Fibroblast of skin of right quadriceps (primary cell): Measurements from ENCODE around the gene ZNF26.
"Not testable (repeated sequence)": the region's sequence is repeated elsewhere in the genome, so short reads cannot be mapped to it uniquely, and the experiment has no call there.

Source experiments
- DNase-seq: peaks from one replicate; pipeline ENCODE4 v3.0.0-alpha.2; 2013

Gene ZNF26

DNA sequence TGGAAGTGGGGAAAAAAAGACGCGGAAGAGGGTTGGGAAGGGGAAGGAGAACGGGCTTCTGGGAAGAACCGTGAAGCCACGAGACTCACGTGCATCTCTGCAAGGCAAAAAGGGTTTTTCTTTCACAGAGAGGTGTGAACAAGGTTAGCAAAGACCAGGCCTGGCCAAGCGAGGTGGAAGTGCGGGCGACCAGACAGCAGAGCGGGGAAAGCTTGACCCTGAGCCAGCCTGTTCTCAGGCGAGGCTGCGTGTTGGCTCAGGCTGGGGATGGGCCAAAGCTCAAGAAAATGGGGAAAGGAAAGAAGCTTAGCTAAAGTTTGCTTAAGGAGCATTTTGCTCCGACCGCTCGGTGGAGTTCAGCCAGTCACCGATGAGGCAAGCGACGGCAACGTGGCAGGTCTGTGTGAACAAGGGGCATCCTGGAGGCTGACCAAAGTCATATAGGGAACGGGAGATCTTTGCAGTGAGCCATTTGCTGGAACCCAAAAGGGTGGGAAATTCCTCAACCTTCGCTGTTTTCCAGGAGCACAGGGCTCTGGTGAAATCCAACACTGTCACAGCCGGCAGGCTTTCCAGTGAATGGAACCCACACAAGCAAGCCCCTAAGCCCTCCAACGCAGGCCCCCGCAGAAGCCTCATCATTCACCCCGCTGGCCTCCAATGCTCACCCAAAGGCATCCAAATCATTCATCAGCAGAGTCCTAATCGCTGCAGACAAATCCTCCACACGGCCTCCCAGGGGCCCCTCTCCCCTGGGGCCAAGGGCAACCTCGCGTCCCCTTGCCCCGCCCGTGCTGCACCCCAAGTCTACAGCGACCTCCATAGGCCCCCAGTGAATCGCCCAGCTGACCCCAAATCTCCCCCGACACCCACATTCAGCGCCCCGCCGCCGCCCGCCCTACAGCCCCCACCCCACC lies 30.8 kb upstream of the ZNF26 start:
- DNase-seq: peak; percentile 66

DNA sequence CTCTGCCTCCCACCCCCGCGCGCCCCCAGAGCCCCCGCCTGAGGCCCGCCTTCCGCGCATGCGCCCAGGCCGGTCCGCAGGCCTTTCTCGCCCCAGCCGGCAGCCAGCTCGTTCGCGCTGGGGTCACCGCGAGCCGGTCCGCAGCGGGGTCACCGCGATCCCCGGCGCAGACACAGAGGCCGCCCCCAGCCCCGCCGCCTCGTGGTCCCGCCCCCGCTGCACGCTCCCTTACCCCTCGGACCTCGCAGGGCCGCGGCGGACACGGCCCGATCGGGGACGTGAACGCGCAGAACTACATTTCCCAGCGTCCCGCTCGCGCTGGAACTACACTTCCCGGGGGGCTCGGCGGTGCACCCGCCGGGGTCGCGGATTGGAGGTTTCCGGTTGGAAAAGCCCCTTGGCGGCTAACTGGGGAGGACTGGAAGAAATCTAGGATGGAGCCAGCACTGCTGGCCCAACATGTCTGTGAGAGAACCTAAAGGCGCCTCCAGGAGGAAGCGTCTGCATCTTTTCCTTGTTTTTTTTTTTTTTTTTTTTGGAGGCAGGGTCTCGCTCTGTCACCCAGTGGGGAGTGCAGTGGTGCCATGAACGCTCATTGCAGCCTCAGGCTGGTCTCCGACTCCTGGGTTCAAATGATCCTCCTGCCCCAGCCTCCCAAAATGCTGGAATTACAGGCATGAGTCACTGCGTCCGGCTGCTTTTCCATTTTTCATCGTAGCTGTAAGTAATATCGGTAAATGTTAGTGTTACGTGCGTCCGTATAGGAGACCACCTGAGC lies 30.0 kb upstream of the ZNF26 start, which contains the start of gene ZNF605:
TSS of gene ZNF605 (minus strand) at position 296 of the 778 bp plus-strand sequence. CDS start 10,671 bp downstream, outside the sequence.
- DNase-seq: peak; percentile 89

DNA sequence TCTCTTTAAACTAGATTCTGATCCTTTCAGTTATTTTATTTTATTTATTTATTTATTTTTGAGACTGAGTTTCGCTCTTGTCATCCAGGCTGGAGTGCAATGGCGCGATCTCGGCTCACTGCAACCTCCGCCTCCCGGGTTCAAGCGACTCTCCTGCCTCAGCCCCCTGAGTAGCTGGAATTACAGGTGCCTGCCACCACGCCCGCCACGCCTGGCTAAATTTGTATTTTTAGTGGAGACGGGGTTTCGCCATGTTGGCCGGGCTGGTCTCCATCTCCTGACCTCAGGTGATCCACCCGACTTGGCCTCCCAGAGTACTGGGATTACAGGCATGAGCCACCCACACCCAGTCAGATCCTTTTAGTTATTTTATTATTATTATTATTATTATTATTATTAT lies 24.4 kb upstream of the ZNF26 start:
- not testable (repeated sequence) for DNase-seq

DNA sequence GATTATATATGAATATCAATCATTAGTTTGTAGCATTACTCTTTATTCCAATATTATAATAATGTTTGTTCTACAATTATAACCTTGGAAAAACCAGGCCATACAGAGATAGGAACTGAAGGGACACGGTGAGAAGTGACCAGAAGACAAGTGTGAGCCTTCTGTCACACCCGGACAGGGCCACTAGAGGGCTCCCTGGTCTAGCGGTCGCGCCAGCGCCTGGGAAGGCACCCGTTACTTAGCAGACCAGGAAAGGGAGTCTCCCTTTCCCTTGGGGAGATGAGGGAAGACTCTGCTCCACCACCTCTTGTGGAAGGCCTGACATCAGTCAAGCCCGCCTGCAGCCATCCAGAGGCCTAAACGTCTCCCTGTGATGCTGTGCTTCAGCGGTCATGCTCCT lies 22.2 kb upstream of the ZNF26 start:
- not testable (repeated sequence) for DNase-seq

DNA sequence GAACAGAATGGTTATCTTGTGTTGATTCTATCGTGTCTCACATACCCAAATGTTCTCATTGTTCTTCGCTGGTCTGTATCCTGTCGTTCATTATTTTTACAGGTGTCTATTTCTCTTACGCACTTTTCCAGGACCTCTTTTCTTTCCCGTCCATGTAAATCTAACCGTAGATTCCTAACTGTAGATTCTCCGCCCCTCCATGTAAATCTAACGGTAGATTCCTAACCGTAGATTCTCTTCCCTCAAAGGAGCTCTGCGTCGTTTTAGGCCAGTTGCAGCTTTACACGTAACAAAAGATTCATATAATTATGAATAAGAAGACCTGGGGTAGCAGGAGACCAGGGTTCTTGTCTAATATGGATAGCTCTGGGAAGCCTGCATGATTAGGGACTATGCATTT lies 20.4 kb upstream of the ZNF26 start:
- DNase-seq: no peak

DNA sequence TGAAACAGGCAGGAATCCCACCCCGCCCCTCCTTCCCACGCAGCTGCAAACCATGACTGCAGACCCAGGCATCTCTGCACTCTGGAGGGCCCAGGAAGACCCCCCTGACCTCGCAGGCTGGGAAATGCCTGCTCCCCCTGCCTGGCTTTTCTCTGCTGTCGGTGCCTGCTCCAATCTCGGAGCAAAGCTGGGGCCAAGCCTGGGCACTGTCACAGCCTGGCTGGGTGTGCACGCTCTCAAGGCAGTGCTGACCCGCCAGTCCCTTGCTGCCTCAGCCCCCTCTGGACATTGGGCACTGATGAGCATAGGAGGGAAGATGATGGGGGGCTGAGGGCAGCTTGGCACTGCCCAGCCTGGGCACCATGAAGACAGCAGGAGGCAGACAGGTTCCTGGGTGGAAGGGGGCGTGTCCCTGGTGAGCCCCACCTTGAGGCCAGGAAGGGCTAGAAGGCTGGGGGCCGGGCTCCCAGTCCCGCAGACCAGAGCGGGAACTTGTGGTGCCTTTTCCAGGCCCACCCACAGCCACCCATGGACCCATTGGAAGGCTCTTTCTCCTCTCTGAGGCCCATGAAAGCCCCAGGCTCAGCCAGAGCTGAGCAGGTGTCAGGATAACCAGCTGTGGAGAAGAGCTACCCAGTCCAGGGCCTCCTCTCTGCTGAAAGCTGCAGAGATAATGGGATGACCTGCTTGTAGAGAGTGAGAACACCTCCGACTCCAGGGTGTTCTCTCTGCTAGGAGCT lies 19.3 kb upstream of the ZNF26 start:
- DNase-seq: no peak

DNA sequence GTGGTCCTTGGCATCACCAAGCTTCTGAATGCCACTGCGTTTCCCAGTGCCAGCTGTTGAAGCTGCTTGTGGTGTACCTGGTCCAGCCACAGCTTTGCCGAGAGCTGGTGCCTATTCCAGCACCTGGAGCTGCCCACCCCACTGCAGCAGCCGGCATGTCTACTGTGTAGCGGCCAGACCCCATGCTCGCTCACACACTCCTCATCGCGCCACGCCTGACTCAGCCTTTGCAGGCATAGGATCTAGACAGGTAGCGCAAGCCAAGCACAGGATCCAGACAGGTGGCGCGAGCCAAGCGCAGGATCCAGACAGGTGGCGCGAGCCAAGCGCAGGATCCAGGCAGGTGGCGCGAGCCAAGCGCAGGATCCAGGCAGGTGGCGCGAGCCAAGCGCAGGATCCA lies 18.4 kb upstream of the ZNF26 start:
- DNase-seq: no peak

DNA sequence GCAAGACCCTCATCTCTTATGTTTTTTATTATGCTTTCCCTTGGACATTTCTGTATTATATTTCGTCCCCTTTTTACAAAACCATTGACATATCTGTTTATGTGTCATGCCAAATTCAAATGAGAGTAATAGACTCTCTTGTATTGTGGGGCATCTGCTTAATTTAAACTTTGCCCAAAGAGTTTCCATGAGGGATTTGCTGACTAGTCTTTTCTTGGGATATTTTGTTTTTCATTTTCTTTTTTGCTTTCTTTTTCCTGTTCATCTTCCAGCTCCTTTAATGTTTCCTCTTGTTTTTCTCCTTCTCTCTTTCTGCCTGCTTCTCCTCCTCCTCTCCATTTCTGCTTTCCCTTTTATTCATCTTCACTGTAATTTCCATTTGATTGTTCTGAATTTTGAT lies 13.8 kb upstream of the ZNF26 start:
- no peak for DNase-seq

DNA sequence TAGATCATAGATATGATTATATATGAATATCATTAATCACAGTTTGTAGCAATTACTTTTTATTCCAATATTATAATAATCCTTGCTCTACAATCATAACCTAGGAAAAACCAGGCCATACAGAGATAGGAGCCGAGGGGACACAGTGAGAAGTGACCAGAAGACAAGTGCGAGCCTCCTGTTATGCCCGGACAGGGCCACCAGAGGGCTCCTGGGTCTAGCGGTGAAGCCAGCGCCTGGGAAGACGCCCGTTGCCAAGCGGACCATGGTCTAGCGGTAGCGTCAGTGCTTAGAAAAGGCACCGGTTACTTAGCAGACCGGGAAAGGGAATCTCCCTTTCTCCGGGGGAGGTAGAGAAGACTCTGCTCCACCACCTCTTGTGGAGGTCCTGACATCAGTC lies 9.3 kb upstream of the ZNF26 start:
- not testable (repeated sequence) for DNase-seq

DNA sequence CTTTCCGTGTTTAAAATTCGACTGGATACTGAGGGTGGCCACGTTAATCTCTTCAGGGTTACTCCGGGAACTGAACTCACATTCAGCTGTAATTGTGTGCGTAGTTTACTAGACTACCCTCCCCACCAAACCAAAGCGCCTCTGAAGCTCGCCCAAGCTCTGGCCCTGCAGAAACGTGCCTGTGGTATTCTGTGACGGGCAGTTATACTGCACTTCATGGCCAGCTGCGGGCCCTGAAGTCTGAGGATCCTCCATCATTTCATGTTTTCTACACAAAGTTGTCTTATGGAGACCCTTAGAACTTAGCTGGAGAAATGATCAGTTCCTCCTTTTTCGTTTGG lies 688 bp downstream of the ZNF26 start:
- DNase-seq: no peak

DNA sequence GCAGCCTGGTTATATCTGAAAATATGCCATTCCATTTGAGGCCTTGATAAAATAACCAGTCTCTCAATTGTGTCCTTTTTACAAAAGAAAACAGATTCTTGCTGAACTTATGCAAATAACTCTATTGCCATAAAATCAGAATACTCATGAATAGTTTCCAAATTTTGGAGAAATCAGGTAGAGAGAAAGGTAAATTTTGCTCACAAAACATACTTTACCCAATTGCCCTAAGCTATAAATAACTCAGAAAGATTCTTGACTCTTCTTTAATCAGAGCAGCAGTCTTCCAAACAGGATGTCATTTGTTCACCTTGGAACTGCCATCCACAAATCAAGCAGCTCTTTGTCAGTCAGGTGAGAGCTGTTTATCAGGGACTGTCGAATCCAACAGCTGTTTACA lies 12.6 kb downstream of the ZNF26 start:
- no peak for DNase-seq

DNA sequence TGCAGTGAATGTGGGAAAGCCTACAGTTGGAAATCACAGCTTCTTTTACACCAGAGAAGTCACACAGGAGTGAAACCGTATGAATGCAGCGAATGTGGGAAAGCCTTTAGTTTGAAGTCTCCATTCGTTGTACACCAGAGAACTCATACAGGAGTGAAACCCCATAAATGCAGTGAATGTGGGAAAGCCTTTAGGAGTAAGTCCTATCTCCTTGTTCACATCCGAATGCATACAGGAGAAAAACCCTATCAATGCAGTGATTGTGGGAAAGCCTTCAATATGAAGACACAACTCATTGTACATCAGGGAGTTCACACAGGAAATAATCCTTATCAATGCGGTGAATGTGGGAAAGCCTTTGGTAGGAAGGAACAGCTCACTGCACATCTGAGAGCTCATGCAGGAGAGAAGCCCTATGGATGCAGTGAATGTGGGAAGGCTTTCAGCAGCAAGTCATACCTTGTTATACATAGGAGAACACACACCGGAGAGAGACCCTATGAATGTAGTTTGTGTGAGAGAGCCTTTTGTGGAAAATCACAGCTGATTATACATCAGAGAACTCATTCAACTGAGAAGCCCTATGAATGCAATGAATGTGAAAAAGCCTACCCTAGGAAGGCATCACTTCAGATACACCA lies 24.6 kb downstream of the ZNF26 start:
- DNase-seq: no peak

DNA sequence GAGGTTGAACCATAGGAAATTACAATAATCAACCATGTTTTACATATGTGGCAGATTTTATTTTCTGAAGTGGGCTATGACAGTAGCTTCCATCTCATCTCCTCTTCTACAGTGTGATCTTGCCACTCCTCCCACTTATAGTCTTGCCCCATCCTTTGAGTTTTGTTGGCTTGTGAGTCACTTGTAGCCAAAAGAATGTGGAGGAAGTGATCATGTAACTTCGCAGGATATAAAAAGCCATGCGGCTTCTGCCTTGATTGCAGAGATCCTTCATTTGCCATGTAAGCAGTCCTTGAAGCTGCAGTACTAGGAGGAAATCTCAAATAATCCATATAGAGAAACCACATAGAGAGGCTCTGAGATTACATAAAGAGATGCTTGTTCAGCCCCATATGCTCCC lies 37.4 kb downstream of the ZNF26 start:
- DNase-seq: no peak

DNA sequence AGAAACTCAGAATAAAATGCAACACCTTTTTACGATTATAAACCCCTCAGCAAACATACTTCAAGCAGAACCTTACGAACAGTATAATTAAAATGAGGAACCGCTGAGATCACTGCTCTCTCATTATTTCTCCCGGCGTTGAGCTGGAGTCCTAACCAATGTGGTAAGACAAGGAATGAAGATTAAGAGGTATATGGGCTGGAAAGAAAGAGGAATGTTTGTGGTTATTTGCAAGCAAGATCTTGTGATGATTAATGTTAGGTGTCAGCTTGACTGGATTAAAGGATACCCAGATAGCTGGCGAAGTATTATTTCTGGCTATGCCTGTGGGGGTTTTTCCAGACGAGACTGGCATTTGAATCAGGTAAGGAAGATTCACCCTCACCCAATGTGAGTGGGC lies 40.8 kb downstream of the ZNF26 start:
- no peak for DNase-seq

DNA sequence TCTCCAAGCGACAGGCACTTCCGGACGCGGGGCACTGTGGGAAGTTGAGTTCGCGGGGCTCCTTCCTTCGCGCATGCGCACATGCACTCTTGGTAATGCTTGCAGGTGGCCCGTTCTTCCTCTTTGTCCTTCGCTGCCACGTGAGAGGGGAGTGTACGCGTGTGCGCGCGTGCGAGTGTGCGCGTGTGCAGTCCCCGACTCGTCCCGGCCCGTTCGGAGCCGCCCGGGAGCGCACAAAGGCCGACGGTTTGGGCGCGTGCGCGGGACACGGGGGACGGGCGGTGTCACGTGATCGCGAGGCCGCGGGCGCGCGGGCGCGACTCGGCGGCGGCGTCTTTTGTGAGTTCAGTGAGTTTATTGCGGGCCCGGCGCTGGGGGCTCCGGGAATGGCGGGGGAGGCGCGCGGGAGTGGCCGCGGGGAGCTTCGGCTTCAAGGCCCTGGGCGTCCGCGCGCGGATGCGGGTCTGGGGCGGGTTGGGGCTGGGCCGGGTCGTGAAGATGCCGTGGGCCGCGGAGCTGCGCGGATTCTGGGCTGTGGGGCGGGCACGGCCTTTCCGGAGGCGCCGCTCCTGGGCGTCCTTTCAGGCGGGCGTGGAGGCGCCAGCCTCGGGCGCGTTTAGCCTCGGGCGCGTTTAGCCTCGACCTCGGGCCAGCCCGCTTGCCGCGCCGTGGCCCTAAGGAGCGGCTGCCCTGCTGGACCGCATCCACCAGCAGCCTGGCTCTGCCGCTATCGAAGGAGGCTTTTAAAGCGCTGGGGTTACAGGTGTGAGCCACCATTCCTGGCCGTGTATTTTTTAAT lies 51.2 kb downstream of the ZNF26 start, which contains the start of gene ZNF84:
TSS of gene ZNF84 (plus strand) at position 303 of the 799 bp plus-strand sequence. CDS start 3,959 bp downstream, outside the sequence.
- peak; percentile 99 for DNase-seq

DNA sequence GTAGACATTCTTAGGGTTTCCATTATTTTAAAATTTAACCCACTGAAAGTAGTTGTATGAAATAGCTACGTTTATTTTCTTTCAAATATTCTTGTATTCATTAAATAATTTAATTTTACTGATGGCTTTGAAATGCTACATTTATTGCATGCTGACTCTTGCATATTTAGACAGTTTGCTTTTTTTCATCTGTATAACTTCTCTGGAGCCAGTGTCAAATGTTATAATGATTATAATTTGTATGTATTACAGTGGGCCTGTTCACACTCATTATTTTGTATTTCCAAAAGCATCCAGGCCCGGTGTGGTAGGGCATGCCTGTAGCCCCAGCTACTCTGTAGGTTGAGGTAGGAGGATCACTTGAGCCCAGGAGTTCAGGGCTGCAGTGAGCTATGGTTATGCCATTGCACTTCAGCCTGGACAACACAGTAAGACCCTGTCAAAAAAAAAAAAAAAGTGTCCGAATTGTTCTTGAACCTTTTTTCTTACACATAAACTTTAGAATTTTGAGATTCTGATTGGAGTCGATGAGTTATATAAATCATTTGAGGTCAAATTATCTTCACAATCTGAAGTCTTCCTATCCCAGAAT lies 52.0 kb downstream of the ZNF26 start:
- DNase-seq: no peak

DNA sequence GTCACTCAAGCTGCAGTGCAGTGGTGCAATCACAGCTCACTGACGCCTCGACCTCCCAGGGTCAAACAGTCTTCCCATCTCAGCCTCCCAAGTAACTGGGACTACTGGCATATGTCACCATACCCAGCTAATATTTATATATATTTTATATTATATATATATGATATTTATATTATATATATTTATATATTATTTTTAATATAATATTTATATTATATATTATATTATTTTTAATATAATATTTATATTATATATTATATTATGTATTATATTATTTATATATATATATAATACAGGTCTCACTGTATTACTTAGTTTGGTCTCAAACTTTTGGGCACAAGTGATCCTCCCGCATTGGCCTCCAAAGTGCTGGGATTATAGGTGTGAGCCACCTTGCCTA lies 60.5 kb downstream of the ZNF26 start:
- DNase-seq: no peak

DNA sequence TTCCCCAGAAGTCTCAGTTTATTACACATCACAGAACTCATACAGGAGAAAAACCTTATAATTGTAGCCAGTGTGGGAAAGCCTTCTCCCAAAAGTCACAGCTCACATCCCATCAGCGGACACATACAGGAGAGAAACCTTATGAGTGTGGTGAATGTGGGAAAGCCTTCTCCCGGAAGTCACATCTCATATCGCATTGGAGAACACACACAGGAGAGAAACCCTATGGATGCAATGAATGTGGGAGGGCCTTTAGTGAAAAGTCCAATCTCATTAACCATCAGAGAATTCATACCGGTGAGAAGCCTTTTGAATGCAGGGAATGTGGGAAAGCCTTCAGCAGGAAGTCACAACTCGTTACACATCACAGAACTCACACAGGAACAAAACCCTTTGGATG lies 71.3 kb downstream of the ZNF26 start:
- no peak for DNase-seq

DNA sequence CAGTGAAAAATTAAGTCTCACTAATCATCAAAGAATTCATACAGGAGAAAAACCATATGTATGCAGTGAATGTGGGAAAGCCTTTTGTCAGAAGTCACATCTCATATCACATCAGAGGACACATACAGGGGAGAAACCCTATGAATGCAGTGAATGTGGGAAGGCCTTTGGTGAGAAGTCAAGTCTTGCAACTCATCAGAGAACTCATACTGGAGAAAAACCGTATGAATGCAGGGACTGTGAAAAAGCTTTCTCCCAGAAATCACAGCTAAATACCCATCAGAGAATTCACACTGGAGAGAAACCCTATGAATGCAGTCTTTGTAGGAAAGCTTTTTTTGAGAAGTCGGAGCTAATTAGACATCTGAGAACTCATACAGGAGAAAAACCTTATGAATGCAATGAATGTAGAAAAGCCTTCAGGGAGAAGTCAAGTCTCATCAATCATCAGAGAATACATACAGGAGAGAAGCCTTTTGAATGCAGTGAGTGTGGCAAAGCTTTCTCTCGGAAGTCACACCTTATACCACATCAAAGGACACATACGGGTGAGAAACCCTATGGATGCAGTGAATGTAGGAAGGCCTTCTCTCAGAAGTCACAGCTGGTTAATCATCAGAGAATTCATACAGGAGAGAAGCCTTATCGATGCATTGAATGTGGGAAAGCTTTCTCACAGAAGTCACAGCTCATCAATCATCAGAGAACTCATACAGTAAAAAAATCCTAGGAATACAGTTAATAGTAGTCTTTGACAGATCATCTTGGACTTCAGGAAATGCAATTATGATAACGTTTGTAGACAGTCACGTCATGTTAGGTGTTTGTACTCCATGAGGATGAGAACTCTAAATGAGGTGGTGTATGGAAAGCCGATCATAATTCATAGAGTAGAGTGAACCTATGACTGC lies 72.3 kb downstream of the ZNF26 start:
- no peak for DNase-seq

DNA sequence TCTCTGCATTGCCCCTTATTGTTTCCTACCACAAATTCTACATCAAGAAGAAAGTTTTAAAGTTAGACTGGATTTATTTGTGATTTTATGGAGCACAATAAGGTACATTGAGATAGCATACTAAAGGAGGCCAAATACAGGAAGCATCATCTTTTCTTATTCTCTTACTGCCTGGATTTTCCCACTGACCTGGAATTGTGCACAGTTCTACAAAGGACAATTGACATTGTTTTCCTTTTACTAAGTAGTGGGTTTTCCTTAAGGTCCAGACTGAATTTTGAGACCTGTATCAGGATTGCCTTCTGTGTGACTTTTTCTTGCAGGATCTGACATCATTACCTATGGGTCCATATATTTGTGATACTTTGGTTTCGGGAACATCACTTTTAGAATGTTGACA lies 75.8 kb downstream of the ZNF26 start:
- DNase-seq: no peak
